Tibial nerve (tissue), 4 donors: ENCODE data around the gene KLHDC4. TPM values are rescaled to one million over a fixed set of nuclear protein-coding genes. Genes with fewer than 3 reads are reported as not detected.
"Not testable (repeated sequence)": the region's sequence is repeated elsewhere in the genome, so short reads cannot be mapped to it uniquely, and the experiment has no call there.

Experiments
- DNase-seq, 2 donors: peaks; one replicate each; pipeline ENCODE4 v3.0.0-alpha.2; 2019; ENCODE audit warnings: low spot score in 2 of 2
- H3K27ac ChIP-seq, 4 donors: fragments of 200-600 bp; sonication (generic) in 3 of 4; one replicate each; pipeline ENCODE4 v1.5.1; 2017 to 2019; ENCODE audit warnings: mild to moderate bottlenecking in 1 of 4
- H3K27me3 ChIP-seq, 2 donors: fragments of 200-600 bp; sonication (generic) in 1 of 2; one replicate each; pipeline versions ENCODE4 v1.5.1 to v1.6.0; 2017 to 2019
- H3K36me3 ChIP-seq, 3 donors: fragments of 200-600 bp; sonication (generic); one replicate each; pipeline ENCODE4 v1.5.1; 2018 to 2019
- H3K4me1 ChIP-seq, 4 donors: fragments of 200-600 bp; sonication (generic) in 3 of 4; one replicate each; pipeline ENCODE4 v1.5.1; 2017 to 2019
- H3K4me3 ChIP-seq, 4 donors: fragments of 200-600 bp; sonication (generic) in 3 of 4; one replicate each; pipeline ENCODE4 v1.5.1; 2017 to 2019; ENCODE audit warnings: mild to moderate bottlenecking in 1 of 4, moderate library complexity in 1 of 4
- H3K9me3 ChIP-seq, 4 donors: fragments of 200-600 bp; sonication (generic) in 3 of 4; one replicate each; pipeline ENCODE4 v1.5.1; 2017 to 2019
- EP300 ChIP-seq, 2 donors: sonication (generic); formaldehyde crosslinking; IDR thresholded peaks; one replicate each; pipeline ENCODE4 v1.6.1; 2017; ENCODE audit warnings: antibody characterized with exemption in 2 of 2, mild to moderate bottlenecking in 1 of 2
- POLR2A ChIP-seq, 2 donors: fragments of 450-650 bp; IDR thresholded peaks; one replicate each; pipeline ENCODE4 v1.6.1; 2017; ENCODE audit warnings: antibody characterized with exemption in 2 of 2, mild to moderate bottlenecking in 2 of 2, moderate library complexity in 2 of 2
- WGBS, 2 donors: methylation state at CpG; one replicate each; pipeline ENCODE4 v1.1.5; 2018; 5-methylcytosine and 5-hydroxymethylcytosine counted together
- total RNA-seq, 4 donors: library from RNA; depleted of rRNA; stranded (reverse); fragments of >200 nt; gene quantifications; one replicate each; pipeline ENCODE4 v1.1.0, GENCODE V29; 2016
- TF ChIP-seq, protein P1 (sequence below), 5 experiments: fragments of 200-600 bp in 3 of 5; fragments of 450-650 bp in 2 of 5; sonication (generic) in 3 of 5; IDR thresholded peaks; one replicate each; pipeline ENCODE4 v1.5.1; 2016 to 2019; ENCODE audit warnings: antibody characterized with exemption in 5 of 5, mild to moderate bottlenecking in 3 of 5, moderate library complexity in 2 of 5

KLHDC4 gene
- total RNA-seq, 4 donors from 2014 or later = 26.9 to 61.5 (median 42.5) TPM

GRCh38 chr16:87720446-87720845 lies 45.3 kb downstream of the KLHDC4 start:
- 94 to 97% methylated on average over 19 to 23 of the region's 24 CpGs for WGBS, 2 donors

DNA sequence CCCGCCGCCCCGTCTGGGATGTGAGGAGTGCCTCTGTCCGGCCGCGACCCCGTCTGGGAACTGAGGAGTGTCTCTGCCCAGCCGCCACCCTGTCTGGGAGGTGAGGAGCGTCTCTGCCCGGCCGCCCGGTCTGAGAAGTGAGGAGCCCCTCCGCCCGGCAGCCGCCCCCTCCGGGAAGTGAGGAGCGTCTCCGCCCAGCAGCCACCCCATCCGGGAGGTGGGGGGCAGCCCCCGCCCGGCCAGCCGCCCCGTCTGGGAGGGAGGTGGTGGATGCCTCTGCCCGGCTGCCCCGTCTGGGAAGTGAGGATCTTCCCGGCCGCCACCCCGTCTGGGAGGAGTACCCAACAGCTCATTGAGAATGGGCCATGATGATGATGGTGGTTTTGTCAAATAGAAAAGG lies 47.0 kb downstream of the KLHDC4 start:
- not testable (repeated sequence) for H3K27ac ChIP-seq, H3K4me3 ChIP-seq, H3K9me3 ChIP-seq, H3K27me3 ChIP-seq, DNase-seq
- 90 to 93% methylated on average over 6 to 23 of the region's 28 CpGs for WGBS, 2 donors
- Histone ChIP-seq H3K4me1 (peaks cover 0 to 17% (median 8%) of the 10 kb centered on the region in 4 donors), H3K36me3 (peaks cover 0 to 57% (median 6%) of the 10 kb centered on the region in 3 donors)

More at GRCh38 chr16:87720446-87720845, 45.3 kb downstream of the KLHDC4 start:
- no peaks in the 10 kb centered on the region for H3K9me3 ChIP-seq
- no peaks in the 10 kb centered on the region for H3K27me3 ChIP-seq
- no peak for DNase-seq
- no peak overlapping the region for H3K27ac ChIP-seq
- peaks cover 0 to 48% (median 3%) of the 10 kb centered on the region in 3 donors for H3K36me3 ChIP-seq
- H3K4me3 ChIP-seq = no peak overlapping the region
- TF ChIP-seq EP300 (IDR thresholded peaks at IDR 0.05) = no peak
- no peak for TF ChIP-seq POLR2A (IDR thresholded peaks at IDR 0.05)
- TF ChIP-seq, protein P1, sequence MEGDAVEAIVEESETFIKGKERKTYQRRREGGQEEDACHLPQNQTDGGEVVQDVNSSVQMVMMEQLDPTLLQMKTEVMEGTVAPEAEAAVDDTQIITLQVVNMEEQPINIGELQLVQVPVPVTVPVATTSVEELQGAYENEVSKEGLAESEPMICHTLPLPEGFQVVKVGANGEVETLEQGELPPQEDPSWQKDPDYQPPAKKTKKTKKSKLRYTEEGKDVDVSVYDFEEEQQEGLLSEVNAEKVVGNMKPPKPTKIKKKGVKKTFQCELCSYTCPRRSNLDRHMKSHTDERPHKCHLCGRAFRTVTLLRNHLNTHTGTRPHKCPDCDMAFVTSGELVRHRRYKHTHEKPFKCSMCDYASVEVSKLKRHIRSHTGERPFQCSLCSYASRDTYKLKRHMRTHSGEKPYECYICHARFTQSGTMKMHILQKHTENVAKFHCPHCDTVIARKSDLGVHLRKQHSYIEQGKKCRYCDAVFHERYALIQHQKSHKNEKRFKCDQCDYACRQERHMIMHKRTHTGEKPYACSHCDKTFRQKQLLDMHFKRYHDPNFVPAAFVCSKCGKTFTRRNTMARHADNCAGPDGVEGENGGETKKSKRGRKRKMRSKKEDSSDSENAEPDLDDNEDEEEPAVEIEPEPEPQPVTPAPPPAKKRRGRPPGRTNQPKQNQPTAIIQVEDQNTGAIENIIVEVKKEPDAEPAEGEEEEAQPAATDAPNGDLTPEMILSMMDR (IDR thresholded peaks at IDR 0.05) = no peak
- H3K4me1 ChIP-seq = peaks cover 0 to 20% (median 9%) of the 10 kb centered on the region in 4 donors

GRCh38 chr16:87715658-87716057 lies 50.1 kb downstream of the KLHDC4 start:
- WGBS, 2 donors = 95 to 96% methylated on average over 12 of the region's 12 CpGs
- H3K27me3 ChIP-seq = no peaks in the 10 kb centered on the region
- H3K4me3 ChIP-seq = no peak overlapping the region
- peaks cover 0 to 79% (median 8%) of the 10 kb centered on the region in 3 donors for H3K36me3 ChIP-seq
- no peak for DNase-seq
- H3K27ac ChIP-seq = no peak overlapping the region
- no peaks in the 10 kb centered on the region for H3K4me1 ChIP-seq
- H3K9me3 ChIP-seq = no peaks in the 10 kb centered on the region
- TF ChIP-seq EP300 (IDR thresholded peaks at IDR 0.05) (no peak), POLR2A (IDR thresholded peaks at IDR 0.05) (no peak)
- TF ChIP-seq, protein P1 (IDR thresholded peaks at IDR 0.05) = no peak

DNA sequence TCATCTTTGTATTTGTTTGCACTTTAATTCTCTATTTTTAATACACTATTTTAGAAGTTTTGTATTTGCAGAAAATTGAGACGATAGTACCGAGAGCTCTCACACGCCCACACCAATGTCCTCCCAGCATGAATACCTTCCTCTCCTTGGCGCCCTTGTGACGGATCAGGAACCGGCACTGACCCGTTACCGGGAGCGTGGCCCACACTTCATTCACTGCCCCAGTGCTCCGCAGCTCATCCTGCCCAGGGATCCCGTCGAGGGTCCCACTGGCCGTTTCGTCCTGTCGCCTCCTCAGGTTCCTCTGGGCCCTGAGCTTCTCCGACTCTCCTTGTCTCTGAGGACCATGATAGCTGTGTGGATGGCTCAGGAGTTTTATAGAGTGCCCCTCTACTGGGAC lies 50.6 kb downstream of the KLHDC4 start:
- Histone ChIP-seq H3K4me1 (no peaks in the 10 kb centered on the region), H3K36me3 (peaks cover 0 to 79% (median 12%) of the 10 kb centered on the region in 3 donors), H3K9me3 (no peaks in the 10 kb centered on the region), H3K27me3 (no peaks in the 10 kb centered on the region), H3K27ac (no peak overlapping the region), H3K4me3 (no peak overlapping the region)
- TF ChIP-seq, protein P1 (IDR thresholded peaks at IDR 0.05) = no peak
- TF ChIP-seq EP300 (IDR thresholded peaks at IDR 0.05) (no peak), POLR2A (IDR thresholded peaks at IDR 0.05) (no peak)
- DNase-seq = no peak
- 95% methylated on average over 16 of the region's 16 CpGs for WGBS, 2 donors

GRCh38 chr16:87713451-87714229 lies 52.1 kb downstream of the KLHDC4 start:
- H3K9me3 ChIP-seq = no peaks in the 10 kb centered on the region
- no peaks in the 10 kb centered on the region for H3K4me1 ChIP-seq
- WGBS, 2 donors = 87 to 88% methylated on average over 19 of the region's 19 CpGs
- H3K27ac ChIP-seq = no peak overlapping the region
- no peak for DNase-seq
- H3K36me3 ChIP-seq = peaks cover 0 to 88% (median 14%) of the 10 kb centered on the region in 3 donors
- TF ChIP-seq EP300 (IDR thresholded peaks at IDR 0.05) (no peak), POLR2A (IDR thresholded peaks at IDR 0.05) (no peak)
- TF ChIP-seq, protein P1 (IDR thresholded peaks at IDR 0.05) = no peak
- no peak overlapping the region for H3K4me3 ChIP-seq
- no peaks in the 10 kb centered on the region for H3K27me3 ChIP-seq
